NK-92 (cell line): ENCODE results near the gene TRPM5.
"Not testable (repeated sequence)": the region's sequence is repeated elsewhere in the genome, so short reads cannot be mapped to it uniquely, and the experiment has no call there.

Experiments used
- DNase-seq: peaks from one replicate; lab custom pipeline; 2025; ENCODE audit not compliant: unreplicated experiment; lab: John Stamatoyannopoulos, UW

TRPM5 gene

DNA sequence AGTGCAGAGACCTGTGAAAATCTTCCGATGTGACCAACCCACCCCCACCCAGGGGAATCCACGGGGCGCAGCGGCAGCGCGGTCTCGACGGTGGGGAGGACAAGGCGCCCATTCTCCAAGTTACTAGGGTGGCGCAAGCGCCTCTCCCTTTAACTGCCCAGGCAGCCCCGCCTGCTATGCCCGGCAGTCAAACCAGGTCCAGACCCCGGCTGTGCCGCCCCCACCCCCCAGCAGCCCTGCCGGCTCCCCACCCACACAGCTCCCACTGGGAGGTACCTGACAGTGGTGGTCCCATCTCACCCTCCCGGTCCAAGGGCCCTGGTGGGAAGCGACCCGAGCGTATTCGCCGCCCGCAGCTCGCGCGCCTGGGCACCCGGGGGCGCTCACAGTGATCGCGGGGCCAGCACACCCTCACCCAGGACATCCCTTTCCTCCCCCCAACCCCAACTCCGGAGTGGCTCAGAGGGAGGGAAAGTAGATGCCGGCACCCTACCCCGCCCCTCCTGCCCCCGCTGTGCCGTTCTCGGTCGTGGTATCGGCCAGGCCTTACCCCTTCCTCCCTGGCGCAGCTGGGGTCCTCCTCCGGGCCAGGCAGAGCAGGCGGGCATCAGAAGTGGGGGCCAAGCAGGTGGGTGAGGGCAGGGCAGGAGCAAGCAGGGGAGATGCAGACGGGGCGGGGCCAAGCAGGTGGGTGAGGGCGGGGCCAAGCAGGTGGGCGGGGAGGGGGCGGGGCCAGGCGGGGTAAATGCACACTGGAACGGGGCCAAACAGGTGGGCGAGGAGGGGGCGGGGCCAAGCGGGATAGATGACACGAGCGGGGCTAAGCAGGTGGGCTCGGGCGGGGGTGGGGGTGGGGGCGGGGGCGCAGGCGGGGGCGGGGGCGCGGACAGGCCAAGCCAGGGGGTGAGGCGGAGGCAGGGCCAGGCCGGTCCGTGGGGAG lies at the start of gene TRPM5:
Gene TRPM5, minus strand, starts transcription at position 634 of the 940 bp plus-strand sequence. CDS start 21,478 bp downstream, outside the sequence.
- DNase-seq = no peak

DNA sequence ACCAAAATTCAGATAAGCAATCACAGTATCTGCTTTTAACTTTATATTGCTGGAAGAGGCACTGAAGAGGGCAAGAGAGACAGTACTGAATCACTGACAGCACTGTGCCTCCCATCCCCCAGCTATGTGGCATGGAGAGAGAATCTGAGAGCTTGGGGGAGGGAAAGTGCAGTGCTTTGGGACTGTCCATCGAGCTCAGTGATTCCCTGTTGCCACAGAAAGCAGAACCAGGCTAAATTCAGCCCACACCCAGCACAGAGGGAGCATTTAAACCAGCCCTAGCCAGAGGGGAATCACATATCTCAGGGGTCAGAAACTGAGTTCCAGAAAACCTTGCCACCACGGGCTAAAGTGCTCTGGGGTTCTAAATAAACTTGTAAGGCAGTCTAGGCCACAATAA lies 44.8 kb upstream of the TRPM5 start:
- DNase-seq = no peak

DNA sequence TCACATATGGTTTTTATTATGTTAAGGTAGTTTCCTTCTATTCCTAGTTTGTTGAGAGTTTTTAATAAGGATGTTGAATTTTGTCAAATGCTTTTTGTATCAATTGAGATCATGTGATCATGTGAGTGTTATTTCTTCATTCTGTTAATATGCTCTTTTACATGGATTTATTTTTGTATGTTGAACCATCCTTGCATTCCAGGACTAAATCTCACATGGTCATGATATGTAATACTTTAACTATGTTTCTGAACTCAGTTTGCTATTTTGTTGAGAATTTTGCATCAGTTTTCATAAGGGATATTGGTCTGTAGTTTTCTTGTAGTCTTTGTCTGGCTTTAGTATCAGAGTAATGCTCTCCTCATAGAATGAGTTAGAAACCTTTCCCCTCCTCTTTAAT lies 43.7 kb upstream of the TRPM5 start:
- DNase-seq = no peak

DNA sequence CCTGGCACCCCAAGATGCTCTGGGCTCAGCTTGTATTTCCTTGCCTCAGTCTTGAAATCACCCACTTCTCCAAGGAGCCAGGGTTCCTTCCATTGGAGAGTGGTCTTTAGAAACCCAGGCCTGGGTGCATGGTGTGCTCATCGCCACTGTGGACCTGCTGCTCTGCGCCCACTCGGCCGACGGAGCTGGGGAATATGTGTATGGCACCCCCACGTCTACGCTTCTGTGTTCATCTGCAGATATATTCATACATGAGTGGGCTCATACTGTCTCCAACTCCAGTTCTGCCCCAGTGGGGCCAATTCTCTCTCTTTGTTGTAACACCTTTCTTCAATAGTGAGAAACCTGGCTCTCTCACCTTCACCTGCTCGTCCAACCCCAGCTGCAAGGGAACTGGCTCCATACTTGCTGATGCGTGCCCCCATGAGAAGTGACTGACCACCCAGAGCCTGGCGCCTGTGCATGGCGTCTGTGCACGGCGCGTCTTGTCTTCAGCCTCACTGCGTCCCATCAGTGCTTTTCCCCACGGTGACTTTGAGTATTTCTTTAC lies 40.3 kb upstream of the TRPM5 start:
- DNase-seq = no peak

GRCh38 chr11:2483426-2483825 lies 39.1 kb upstream of the TRPM5 start:
- no peak for DNase-seq

- no peak for DNase-seq
Observed at GRCh38 chr11:2482745-2483144, 38.4 kb upstream of the TRPM5 start.

DNA sequence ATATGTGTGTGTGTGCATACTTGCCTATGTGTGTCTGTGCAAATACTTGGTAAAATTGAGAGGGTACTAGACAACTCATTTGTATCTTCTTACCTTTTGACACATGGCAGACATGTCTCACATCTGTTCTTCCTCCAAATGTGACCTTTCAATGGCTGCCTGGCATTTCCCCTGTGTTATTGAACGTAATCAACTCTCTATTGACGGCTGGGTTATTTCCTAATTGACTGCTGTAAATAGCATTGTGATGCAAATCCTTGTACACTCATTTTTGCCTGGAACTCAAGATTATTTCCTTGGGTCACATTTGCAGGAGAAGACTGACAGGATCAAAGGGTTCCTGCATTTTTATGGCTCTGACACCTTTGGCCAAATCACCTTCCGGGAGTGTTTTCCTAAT lies 37.9 kb upstream of the TRPM5 start:
- no peak for DNase-seq

DNA sequence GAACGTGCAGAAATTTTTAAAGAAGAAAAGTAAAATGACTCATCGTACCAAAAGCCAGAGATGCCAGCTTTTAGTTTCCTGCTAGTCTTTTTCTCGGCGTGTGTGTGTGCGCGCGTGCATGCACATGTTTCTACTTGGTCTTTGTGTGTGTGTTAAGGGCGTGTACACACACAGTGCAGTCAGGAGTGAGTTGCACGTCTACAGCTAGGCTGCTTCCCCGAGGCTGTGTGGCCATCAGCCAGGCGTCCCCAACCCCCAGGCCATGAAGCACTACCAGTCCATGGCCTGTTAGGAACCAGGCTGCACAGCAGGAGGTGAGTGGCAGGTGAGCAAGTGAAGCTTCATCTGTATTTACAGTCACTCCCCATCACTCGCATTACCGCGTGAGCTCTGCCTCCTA lies 36.9 kb upstream of the TRPM5 start:
- no peak for DNase-seq

- DNase-seq = no peak
Observed at GRCh38 chr11:2480874-2481220, 36.5 kb upstream of the TRPM5 start.

GRCh38 chr11:2480067-2480873 lies 36.0 kb upstream of the TRPM5 start:
- not testable (repeated sequence) for DNase-seq

- no peak for DNase-seq
Observed at GRCh38 chr11:2477936-2478335, 33.6 kb upstream of the TRPM5 start.

DNA sequence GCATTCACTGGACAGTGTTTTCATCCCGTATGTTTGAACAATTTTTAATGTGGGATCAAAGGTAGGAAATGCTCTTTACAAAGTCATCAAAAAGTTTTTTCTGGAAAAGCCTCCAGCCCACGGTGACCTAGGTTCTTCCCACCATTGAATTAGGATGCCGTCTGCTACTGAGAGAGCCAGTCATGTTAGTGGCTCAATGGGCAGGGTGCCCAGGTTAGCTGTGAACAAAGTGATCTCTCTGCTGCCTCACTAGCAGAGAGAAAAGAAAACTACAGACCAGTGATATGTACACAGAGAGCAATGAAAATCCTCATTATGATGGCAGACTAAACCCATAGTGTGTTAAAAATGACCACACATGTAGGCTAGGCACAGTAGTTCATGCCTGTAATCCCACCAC lies 32.9 kb upstream of the TRPM5 start:
- no peak for DNase-seq

DNA sequence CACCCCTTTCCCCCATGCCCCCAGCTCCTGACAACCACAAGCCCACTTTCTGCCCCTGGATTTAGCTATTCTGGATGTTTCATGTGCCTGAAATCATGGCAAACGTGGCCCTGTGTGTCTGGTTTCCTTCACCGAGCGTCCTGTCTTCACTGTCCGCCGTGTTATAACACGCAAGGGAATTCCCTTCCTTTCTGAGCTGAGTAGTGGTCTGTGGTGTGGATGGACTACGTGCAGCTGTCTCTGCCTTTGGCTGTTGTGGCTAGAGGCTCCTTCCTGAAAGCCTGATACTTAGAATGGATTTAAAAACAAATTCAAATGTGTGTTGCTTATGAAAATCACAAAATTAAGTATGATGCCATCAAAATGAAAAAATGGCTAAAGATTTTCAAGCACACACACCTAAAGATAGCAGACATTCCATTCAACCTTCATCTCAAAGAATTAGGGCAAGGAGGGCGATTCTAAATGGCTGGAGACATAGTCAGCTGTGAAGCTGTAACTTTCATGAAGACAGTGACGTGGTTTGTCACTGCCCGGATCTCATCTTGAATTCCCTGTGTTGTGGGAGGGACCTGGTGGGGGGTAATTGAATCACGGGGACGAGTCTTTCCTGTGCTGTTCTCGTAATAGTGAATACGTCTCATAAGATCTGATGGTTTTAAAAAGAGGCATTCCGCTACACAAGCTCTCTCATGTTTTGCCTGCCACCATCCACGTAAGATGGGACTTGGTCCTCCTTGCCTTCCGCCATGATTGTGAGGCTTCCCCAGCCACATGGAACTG lies 31.0 kb upstream of the TRPM5 start:
- DNase-seq = no peak

GRCh38 chr11:2474059-2474901 lies 30.0 kb upstream of the TRPM5 start:
- DNase-seq = no peak

- DNase-seq = no peak
Observed at GRCh38 chr11:2473361-2474058, 29.2 kb upstream of the TRPM5 start.

DNA sequence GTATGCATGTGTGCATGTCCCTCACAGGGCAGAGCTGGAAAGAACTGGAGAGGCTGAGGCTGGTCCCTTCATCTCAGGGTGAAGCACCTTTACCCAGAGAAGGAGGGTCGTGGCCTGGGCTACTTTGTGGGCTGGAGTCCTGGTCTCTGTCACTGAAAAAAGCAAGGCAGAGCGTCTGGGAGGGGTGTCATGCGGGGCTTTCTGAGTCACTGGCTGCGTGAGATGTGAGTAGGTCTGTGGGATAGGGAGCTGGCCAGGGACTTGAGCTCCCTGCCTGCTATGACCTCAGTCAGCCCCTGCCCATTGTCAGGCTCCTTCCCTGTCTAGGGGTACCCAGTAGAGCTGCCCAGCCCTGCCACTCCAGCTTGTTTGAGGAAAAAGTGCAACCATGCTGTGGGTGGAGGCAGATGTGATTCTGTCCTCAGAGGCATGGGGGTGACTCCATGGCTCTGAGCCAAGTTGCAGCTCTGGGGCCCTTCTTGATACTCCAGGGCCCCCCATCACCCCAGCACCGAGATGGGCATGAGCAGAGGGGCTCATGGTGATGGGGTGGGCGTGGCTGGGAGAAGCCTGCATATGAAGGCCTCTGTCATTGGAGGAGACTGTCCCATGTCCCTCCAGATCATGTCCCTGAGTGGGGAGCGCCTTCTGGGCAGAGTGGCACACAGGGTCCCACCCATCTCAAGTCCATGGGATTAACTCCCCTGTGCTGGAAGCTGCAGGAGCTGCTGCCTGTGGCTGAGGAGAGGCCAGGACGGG lies 28.3 kb upstream of the TRPM5 start:
- DNase-seq = no peak

- DNase-seq = no peak
Observed at GRCh38 chr11:2471804-2472096, 27.4 kb upstream of the TRPM5 start.

DNA sequence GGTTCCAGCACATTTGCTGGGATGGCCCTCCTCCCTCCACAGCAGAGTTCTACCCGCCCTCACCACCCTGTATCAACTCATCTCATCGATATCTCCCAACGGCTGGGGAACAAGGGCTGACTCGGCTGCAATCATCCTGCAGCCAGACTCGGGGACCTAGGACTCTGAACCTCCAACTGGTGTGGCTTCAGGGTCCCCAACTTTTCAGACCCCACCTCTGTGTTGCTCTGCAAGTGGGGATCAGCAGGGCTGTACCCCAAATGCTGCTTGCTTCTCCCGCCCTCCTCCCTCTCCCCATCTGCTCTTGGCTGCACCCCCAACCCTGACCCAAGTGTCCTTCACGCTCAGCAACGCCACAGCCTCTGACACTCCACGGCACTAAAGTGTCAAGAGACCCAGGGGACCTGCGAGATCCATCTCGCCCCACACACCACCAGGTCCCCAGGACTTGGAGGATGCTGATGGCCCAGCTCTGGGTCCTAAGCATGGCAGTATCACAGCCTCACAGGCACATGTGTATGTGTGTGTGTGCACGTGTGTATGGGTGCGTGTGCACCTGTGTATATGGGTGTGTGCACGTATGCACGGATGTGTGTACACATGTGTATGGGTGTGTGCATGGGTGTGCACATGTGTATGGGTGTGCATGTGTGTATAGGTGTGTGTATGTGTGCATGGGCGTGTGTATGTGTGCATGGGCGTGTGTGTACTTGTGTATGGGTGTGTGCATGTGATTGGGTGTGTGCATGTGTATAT lies 26.9 kb upstream of the TRPM5 start:
- DNase-seq = no peak
